Upper lobe of left lung (tissue), 4 donors: Measurements from ENCODE around the gene MRPS5.

Experiments
- CTCF ChIP-seq, 6 experiments: fragments of 450-650 bp in 4 of 6; fragments of 200-600 bp in 2 of 6; sonication (generic) in 2 of 6; IDR thresholded peaks; one replicate each; pipeline ENCODE4 v1.5.1; 2016 to 2019; ENCODE audit warnings: antibody characterized with exemption in 6 of 6
- EP300 ChIP-seq, 4 donors: sonication (generic); formaldehyde crosslinking; IDR thresholded peaks; one replicate each; pipeline ENCODE4 v1.5.1; 2017; ENCODE audit warnings: antibody characterized with exemption in 4 of 4, control low read depth in 2 of 4
- POLR2AphosphoS5 ChIP-seq, 2 donors: sonication (generic); formaldehyde crosslinking; IDR thresholded peaks; one replicate each; pipeline ENCODE4 v1.5.1; 2017; ENCODE audit warnings: antibody characterized with exemption in 2 of 2

GRCh38 chr2:95158891-95159619 lies 37.4 kb upstream of the MRPS5 start:
- TF ChIP-seq POLR2AphosphoS5 (IDR thresholded peaks at IDR 0.05): no peak
- TF ChIP-seq EP300 (IDR thresholded peaks at IDR 0.05): no peak
- no peak for TF ChIP-seq CTCF (IDR thresholded peaks at IDR 0.05)
